K562 (cell line): ENCODE results near the gene MED13L. TPM values are rescaled to one million over a fixed set of nuclear protein-coding genes. Genes with fewer than 3 reads are reported as not detected.
"Not testable (repeated sequence)": the region's sequence is repeated elsewhere in the genome, so short reads cannot be mapped to it uniquely, and the experiment has no call there.

ENCODE experiments used
- ATAC-seq: fragments of 200-7000 bp; cut with Tn5 transposase; 3 replicates; pipeline ENCODE4 v1.9.1; 2020; ENCODE audit warnings: moderate library complexity
- BruUV-seq: library from RNA; stranded (reverse); fragments of 400-500 nt; replicated peaks from 2 replicates; lab custom pipeline; 2021; lab: Mats Ljungman, UMichigan
- CTCF ChIA-PET: fragments of 300-600 bp; formaldehyde crosslinking; extraction: SDS; loops from one replicate; lab custom pipeline; 2021; ENCODE audit warnings: low intra/inter-chr PET ratio; lab: Yijun Ruan, JAX
- POLR2A ChIA-PET: fragments of 300-600, 350-650 bp; sonication (Branson Sonifier 250); formaldehyde crosslinking; extraction: SDS; loops from one replicate; lab custom pipeline; 2021; ENCODE audit warnings: antibody characterized with exemption, inconsistent platforms; lab: Yijun Ruan, JAX
- DNase-seq, 4 experiments: peaks; one replicate each; pipeline versions ENCODE4 v3.0.0 to v3.0.0-alpha.2; 2011 to 2018; ENCODE audit warnings: low spot score in 3 of 4, mixed read lengths in 3 of 4; ENCODE audit errors: extremely low read depth in 1 of 4
- FAIRE-seq: peaks from 2 replicates; lab custom pipeline; 2011; peaks lifted over from hg19 to GRCh38; lab: Jason Lieb, UNC
- H2AFZ ChIP-seq: 2 replicates; pipeline ENCODE4 v1.6.0; 2011; ENCODE audit warnings: low read depth, low read length, control low read depth, inconsistent platforms
- H3K27ac ChIP-seq: fragments of 200-600 bp; 3 replicates; pipeline ENCODE4 v1.8.0; 2011; ENCODE audit warnings: low read depth, mild to moderate bottlenecking, control low read depth, inconsistent platforms, low read length, moderate library complexity, mixed read lengths; ENCODE audit errors: extremely low read depth
- H3K27me3 ChIP-seq, 2 experiments: fragments of 300-600 bp in 1 of 2; 2 replicates in 1 of 2; 3 replicates in 1 of 2; pipeline versions ENCODE4 v1.6.0 to v1.8.0; 2011; ENCODE audit warnings: inconsistent platforms in 2 of 2, low read length in 2 of 2, mild to moderate bottlenecking in 1 of 2, mixed read lengths in 1 of 2, moderate library complexity in 1 of 2; ENCODE audit not compliant: control insufficient read depth in 2 of 2, insufficient read depth in 2 of 2
- H3K36me3 ChIP-seq: fragments of 300-600 bp; 3 replicates; pipeline ENCODE4 v1.8.0; 2011; ENCODE audit warnings: mild to moderate bottlenecking, low read length, inconsistent platforms; ENCODE audit not compliant: control insufficient read depth, insufficient read depth
- H3K4me1 ChIP-seq, 2 experiments: fragments of 200-600 bp in 1 of 2; replicated peaks in 1 of 2; 2 replicates in 1 of 2; 3 replicates in 1 of 2; pipeline versions ENCODE4 v1.5.1 to v1.8.0; 2011; ENCODE audit warnings: inconsistent platforms in 2 of 2, low read length in 2 of 2, mild to moderate bottlenecking in 1 of 2, mixed read lengths in 1 of 2, moderate library complexity in 1 of 2; ENCODE audit not compliant: control insufficient read depth in 2 of 2, insufficient read depth in 2 of 2
- H3K4me2 ChIP-seq: 2 replicates; pipeline ENCODE4 v1.6.1; 2011; ENCODE audit warnings: low read length, control low read depth, inconsistent platforms, mixed read lengths; ENCODE audit not compliant: insufficient read depth
- H3K4me3 ChIP-seq: fragments of 200-600 bp; sonication (generic), shearing (Covaris generic); 2 replicates; pipeline ENCODE4 v1.5.1; 2016; ENCODE audit warnings: control low read depth, inconsistent platforms
- H3K79me2 ChIP-seq: fragments of 200-600 bp; 3 replicates; pipeline ENCODE4 v1.8.0; 2011; ENCODE audit warnings: low read length, inconsistent platforms; ENCODE audit not compliant: control insufficient read depth, insufficient read depth
- H3K9ac ChIP-seq, 2 experiments: 2 replicates each; pipeline versions ENCODE4 v1.6.0 to v1.6.1; 2011; ENCODE audit warnings: low read depth in 2 of 2, low read length in 2 of 2, control low read depth in 1 of 2, inconsistent platforms in 1 of 2, mild to moderate bottlenecking in 1 of 2, mixed read lengths in 1 of 2; ENCODE audit not compliant: insufficient read depth in 1 of 2
- H3K9me1 ChIP-seq: one replicate; pipeline ENCODE4 v1.6.0; 2011; ENCODE audit warnings: inconsistent platforms, mild to moderate bottlenecking, low read length, moderate library complexity; ENCODE audit not compliant: control insufficient read depth, insufficient read depth
- H3K9me3 ChIP-seq: replicated peaks from 2 replicates; pipeline ENCODE4 v1.5.1; 2011; ENCODE audit warnings: low read depth, low read length, inconsistent platforms; ENCODE audit not compliant: control insufficient read depth, insufficient read depth
- H4K20me1 ChIP-seq: replicated peaks from 2 replicates; pipeline ENCODE4 v1.6.1; 2011; ENCODE audit warnings: low read length, inconsistent platforms, mixed read lengths; ENCODE audit not compliant: control insufficient read depth, insufficient read depth
- KDM2B ChIP-seq: fragments of 250-450 bp; sonication (Bioruptor Pico); IDR thresholded peaks from 2 replicates; pipeline ENCODE4 v1.8.0; 2021; ENCODE audit warnings: mild to moderate bottlenecking, moderate library complexity
- POLR3A ChIP-seq: IDR thresholded peaks from 2 replicates; pipeline ENCODE4 v1.6.1; 2011; ENCODE audit warnings: borderline replicate concordance, mild to moderate bottlenecking, moderate library complexity; ENCODE audit not compliant: insufficient read length, insufficient read depth; ENCODE audit errors: extremely low read depth
- TBP ChIP-seq: optimal IDR thresholded peaks from 2 replicates; pipeline ENCODE3; 2011; ENCODE audit warnings: low read depth, low read length, improper control_type of control experiment
- WGBS: fragments of 100-300 bp; shearing (Covaris generic); methylation state at CpG from one replicate; pipeline ENCODE4 v1.1.6; 2016; ENCODE audit warnings: low coverage, mixed read lengths; ENCODE audit not compliant: insufficient coverage; ENCODE audit errors: missing lambda C conversion rate; 5-methylcytosine and 5-hydroxymethylcytosine counted together
- in situ Hi-C: fragments of 300-500 bp; cut with MboI; formaldehyde crosslinking; loops from 4 replicates; pipeline ENCODE4 v1.15.0; 2018; ENCODE audit warnings: inconsistent platforms, mixed read lengths
- intact Hi-C: fragments of 100-400 bp; cut with micrococcal nuclease; formaldehyde crosslinking; loops from 2 replicates; pipeline ENCODE4 v1.14.2; 2022
- polyA plus RNA-seq, 8 experiments: library from polyadenylated mRNA; depleted of rRNA in 4 of 8; stranded (reverse) in 5 of 8; unstranded in 3 of 8; fragments of >200 nt; fragmentation: Nextera tagmentation in 2 of 8; fragmentation: Illumina TruSeq in 1 of 8; extraction: Ambion mirVana in 2 of 8; extraction: Trizol in 1 of 8; gene quantifications; 2 replicates each; pipeline versions ENCODE4 v1.2.1 to v1.2.3, GENCODE V29; 2011 to 2014; ENCODE audit warnings: inconsistent platforms in 1 of 8, missing spikeins in 1 of 8
- total RNA-seq, 7 experiments: library from RNA; depleted of rRNA in 6 of 7; stranded (reverse); fragments of >200 nt in 6 of 7; fragmentation: Illumina TruSeq in 2 of 7; extraction: Trizol in 2 of 7; gene quantifications; 2 replicates each; pipeline versions ENCODE4 v1.2.1 to v1.2.3, GENCODE V29; 2011 to 2021; ENCODE audit warnings: low replicate concordance in 1 of 7

Gene MED13L
- total and polyA plus RNA-seq, 9 of the 15 experiments (the other 6 are each of a cell fraction or from before 2014, with no cell fraction given) = 13.4 to 90.3 (median 36.9) TPM

GRCh38 chr12:116284396-116284795, 6.9 kb upstream of the MED13L start:
- Histone ChIP-seq H3K36me3 (no peaks in the 10 kb centered on the region), H3K9me3 (no peaks in the 10 kb centered on the region), H3K9ac (no peak overlapping the region), H3K4me1 (peaks cover 6 to 18% of the 10 kb centered on the region in 2 experiments; a peak in 4 of 5 replicates), H3K79me2 (no peaks in the 10 kb centered on the region), H3K4me3 (no peak overlapping the region), H3K9me1 (no peaks in the 10 kb centered on the region), H3K27me3 (no peaks in the 10 kb centered on the region), H3K27ac (no peak overlapping the region), H2AFZ (no peak overlapping the region), H3K4me2 (no peak overlapping the region), H4K20me1 (no peaks in the 10 kb centered on the region)
- CTCF ChIA-PET = no interaction called here
- FAIRE-seq (no peak), DNase-seq (no peak), ATAC-seq (no peak)
- BruUV-seq = no TSS peak
- POLR2A ChIA-PET = interaction anchor here (0.6 to 1.2 kb wide), 3 partner anchors 8 to 11 kb away, joined by 3 read pairs; no protein-coding TSS in a partner anchor
- whole genome bisulfite sequencing = 65% methylated on average over 5 of the region's 5 CpGs
- intact Hi-C loops = loop anchor here (5.0 kb wide), 1 partner anchor 143 kb away; no protein-coding TSS in a partner anchor
- in situ Hi-C loops = no loop called here
- TF ChIP-seq KDM2B = no peak
- TF ChIP-seq POLR3A = peak; percentile 21
- TF ChIP-seq TBP = peak; percentile 38

- H3K79me2 ChIP-seq, ATAC-seq, H3K4me2 ChIP-seq, H3K4me3 ChIP-seq, H2AFZ ChIP-seq, H3K9ac ChIP-seq, in situ Hi-C loops, H4K20me1 ChIP-seq, H3K9me3 ChIP-seq, H3K27me3 ChIP-seq, BruUV-seq, H3K27ac ChIP-seq, FAIRE-seq, H3K36me3 ChIP-seq, DNase-seq, H3K9me1 ChIP-seq, CTCF ChIA-PET: not testable (repeated sequence)
- peaks cover 7 to 18% of the 10 kb centered on the region in 2 experiments; a peak in 4 of 5 replicates for H3K4me1 ChIP-seq
- WGBS = 53% methylated on average over 5 of the region's 8 CpGs
- POLR2A ChIA-PET = interaction anchor here (0.6 to 1.2 kb wide), 3 partner anchors 8 to 37 kb away, joined by 3 to 5 read pairs (median 3); no protein-coding TSS in a partner anchor
- intact Hi-C loops = loop anchor here (5.0 kb wide), 1 partner anchor 143 kb away; no protein-coding TSS in a partner anchor
These were observed 6.4 kb upstream of the MED13L start for GRCh38 chr12:116283881-116284280.
